DND-41 (cell line): ENCODE data around the gene CAV3.

ENCODE experiments used
- ATAC-seq: fragments of 200-7000 bp; cut with Tn5 transposase; 3 replicates; pipeline ENCODE4 v1.9.1; 2021; ENCODE audit warnings: low read depth; ENCODE audit not compliant: insufficient read depth
- DNase-seq: peaks from one replicate; pipeline ENCODE4 v3.0.0-alpha.2; 2020
- H2AFZ ChIP-seq: 2 replicates; pipeline ENCODE4 v1.6.0; 2012; ENCODE audit warnings: low read depth, low read length
- H3K27ac ChIP-seq: 2 replicates; pipeline ENCODE4 v1.5.1; 2012; ENCODE audit warnings: low read length, inconsistent platforms
- H3K27me3 ChIP-seq: fragments of 200-600 bp; sonication (generic); 2 replicates; pipeline ENCODE4 v1.6.0; 2012; ENCODE audit warnings: low read length, mild to moderate bottlenecking, inconsistent platforms; ENCODE audit not compliant: insufficient read depth, poor library complexity
- H3K36me3 ChIP-seq: 2 replicates; pipeline ENCODE4 v1.5.1; 2012; ENCODE audit warnings: low read length, inconsistent platforms; ENCODE audit not compliant: insufficient read depth
- H3K4me1 ChIP-seq: 2 replicates; pipeline ENCODE4 v1.5.1; 2012; ENCODE audit warnings: mild to moderate bottlenecking, low read length; ENCODE audit not compliant: insufficient read depth
- H3K4me2 ChIP-seq: 2 replicates; pipeline ENCODE4 v1.6.0; 2012; ENCODE audit warnings: mild to moderate bottlenecking, moderate library complexity, low read length, inconsistent platforms; ENCODE audit not compliant: insufficient read depth
- H3K4me3 ChIP-seq, 2 experiments: fragments of 200-600 bp in 1 of 2; shearing (Covaris generic) in 1 of 2; 2 replicates each; pipeline ENCODE4 v1.5.1; 2012 to 2016; ENCODE audit warnings: inconsistent platforms in 2 of 2, low read length in 2 of 2, mild to moderate bottlenecking in 2 of 2, low read depth in 1 of 2, moderate library complexity in 1 of 2
- H3K79me2 ChIP-seq: 2 replicates; pipeline ENCODE4 v1.6.0; 2012; ENCODE audit warnings: low read length, inconsistent platforms; ENCODE audit not compliant: insufficient read depth
- H3K9ac ChIP-seq: 2 replicates; pipeline ENCODE4 v1.6.0; 2012; ENCODE audit warnings: low read depth, mild to moderate bottlenecking, inconsistent platforms, low read length, moderate library complexity
- H3K9me3 ChIP-seq: 2 replicates; pipeline ENCODE4 v1.5.1; 2012; ENCODE audit warnings: low read length, moderate library complexity, mild to moderate bottlenecking, inconsistent platforms; ENCODE audit not compliant: insufficient read depth, severe bottlenecking
- H4K20me1 ChIP-seq: 2 replicates; pipeline ENCODE4 v1.6.0; 2012; ENCODE audit warnings: low read length; ENCODE audit not compliant: insufficient read depth
- EZH2 ChIP-seq: IDR thresholded peaks from 3 replicates; pipeline ENCODE4 v1.6.1; 2012; ENCODE audit warnings: borderline replicate concordance, low read depth, mild to moderate bottlenecking, moderate library complexity, low read length, inconsistent platforms; ENCODE audit not compliant: severe bottlenecking
- TF ChIP-seq, protein P1 (sequence below): IDR thresholded peaks from 2 replicates; pipeline ENCODE4 v1.5.1; 2012; ENCODE audit warnings: borderline replicate concordance, low read length, moderate library complexity, mild to moderate bottlenecking; ENCODE audit not compliant: poor library complexity, severe bottlenecking; ENCODE audit errors: extremely low read depth

CAV3 gene

DNA sequence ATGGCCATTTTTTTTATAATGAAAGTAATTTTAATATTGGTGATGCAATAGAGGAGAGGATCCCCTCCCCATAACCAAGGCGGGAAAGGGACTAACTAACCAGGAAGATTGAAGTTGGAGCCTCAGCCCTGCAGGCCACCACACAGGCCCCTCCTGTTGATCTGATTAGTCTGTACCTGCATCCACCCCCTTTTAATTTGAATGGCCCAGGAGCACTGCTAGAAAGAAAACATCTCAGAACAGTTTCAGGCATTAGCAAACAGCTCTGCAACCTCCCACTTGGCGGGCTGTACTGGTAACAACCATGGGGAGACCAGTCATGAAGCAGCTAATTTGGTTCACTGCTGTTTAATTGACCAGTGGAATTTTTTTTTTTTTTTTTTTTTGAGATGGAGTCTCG is 10.3 kb downstream of the CAV3 start:
- DNase-seq (no peak), ATAC-seq (no peak)
- no peaks in the 10 kb centered on the region for H3K9me3 ChIP-seq
- no peaks in the 10 kb centered on the region; the same call in 1 of the 2 replicates for H4K20me1 ChIP-seq
- H2AFZ ChIP-seq: no peak overlapping the region
- H3K4me1 ChIP-seq: no peaks in the 10 kb centered on the region
- no peak overlapping the region for H3K4me3 ChIP-seq
- H3K4me2 ChIP-seq: no peak overlapping the region
- TF ChIP-seq, protein P1, sequence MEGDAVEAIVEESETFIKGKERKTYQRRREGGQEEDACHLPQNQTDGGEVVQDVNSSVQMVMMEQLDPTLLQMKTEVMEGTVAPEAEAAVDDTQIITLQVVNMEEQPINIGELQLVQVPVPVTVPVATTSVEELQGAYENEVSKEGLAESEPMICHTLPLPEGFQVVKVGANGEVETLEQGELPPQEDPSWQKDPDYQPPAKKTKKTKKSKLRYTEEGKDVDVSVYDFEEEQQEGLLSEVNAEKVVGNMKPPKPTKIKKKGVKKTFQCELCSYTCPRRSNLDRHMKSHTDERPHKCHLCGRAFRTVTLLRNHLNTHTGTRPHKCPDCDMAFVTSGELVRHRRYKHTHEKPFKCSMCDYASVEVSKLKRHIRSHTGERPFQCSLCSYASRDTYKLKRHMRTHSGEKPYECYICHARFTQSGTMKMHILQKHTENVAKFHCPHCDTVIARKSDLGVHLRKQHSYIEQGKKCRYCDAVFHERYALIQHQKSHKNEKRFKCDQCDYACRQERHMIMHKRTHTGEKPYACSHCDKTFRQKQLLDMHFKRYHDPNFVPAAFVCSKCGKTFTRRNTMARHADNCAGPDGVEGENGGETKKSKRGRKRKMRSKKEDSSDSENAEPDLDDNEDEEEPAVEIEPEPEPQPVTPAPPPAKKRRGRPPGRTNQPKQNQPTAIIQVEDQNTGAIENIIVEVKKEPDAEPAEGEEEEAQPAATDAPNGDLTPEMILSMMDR: no peak
- TF ChIP-seq EZH2: no peak
- H3K27me3 ChIP-seq: no peaks in the 10 kb centered on the region
- H3K9ac ChIP-seq: no peak overlapping the region
- no peak overlapping the region for H3K27ac ChIP-seq
- no peaks in the 10 kb centered on the region for H3K79me2 ChIP-seq
- H3K36me3 ChIP-seq: no peaks in the 10 kb centered on the region

DNA sequence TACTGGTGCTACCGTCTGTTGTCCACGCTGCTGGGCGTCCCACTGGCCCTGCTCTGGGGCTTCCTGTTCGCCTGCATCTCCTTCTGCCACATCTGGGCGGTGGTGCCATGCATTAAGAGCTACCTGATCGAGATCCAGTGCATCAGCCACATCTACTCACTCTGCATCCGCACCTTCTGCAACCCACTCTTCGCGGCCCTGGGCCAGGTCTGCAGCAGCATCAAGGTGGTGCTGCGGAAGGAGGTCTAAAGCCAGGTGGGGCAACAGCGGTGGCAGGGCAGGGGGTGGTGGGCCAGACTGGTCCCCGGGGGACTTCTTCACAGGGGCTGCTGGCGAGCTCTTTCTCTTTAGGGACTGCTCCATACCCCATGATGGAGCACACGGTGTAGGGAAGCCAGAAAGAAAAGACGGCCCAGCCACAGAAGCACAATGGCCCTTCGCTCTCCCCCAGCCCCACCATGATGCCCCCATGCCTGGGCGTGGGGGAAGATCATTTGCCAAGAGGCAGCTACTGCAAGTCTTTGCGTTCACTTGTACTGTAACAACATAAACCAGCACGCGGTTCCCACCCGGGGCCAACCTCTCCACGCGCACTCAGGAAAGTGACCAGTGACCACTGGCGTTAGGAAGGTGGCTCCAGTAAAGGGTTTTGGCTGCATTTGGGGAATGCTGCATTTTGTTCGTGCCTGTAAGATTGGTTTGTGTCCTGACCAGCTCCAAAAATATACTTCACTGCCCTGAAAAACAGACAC is 12.2 kb downstream of the CAV3 start:
- no peak for DNase-seq
- no peaks in the 10 kb centered on the region for H3K4me1 ChIP-seq
- ATAC-seq: no peak

DNA sequence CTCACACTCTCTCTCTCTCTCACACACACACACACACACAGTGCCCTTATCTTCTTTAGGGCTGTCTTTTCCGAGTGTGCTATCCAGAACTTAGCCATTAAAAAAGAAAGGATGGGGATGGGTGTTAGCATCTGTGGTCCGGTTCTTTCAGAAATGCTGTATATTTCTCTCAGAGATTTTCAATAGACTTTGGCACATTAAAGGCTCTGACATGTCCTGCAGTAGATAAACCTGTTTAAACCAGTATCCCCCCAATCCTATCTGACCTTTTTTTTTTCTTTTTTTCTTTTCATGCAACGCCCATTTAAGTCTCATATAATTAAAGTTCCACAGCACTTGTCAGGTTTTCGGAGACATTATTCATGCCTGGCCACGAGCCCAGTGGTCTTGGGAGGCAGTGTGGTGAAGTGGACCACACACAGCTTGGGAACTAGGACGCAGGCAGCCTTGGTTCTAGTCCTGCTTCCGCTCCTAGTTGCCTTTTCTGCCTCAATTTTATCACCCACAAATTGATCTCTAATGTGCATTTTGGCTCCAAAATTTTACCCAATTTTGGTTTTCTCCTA is 13.3 kb downstream of the CAV3 start:
- no peak for TF ChIP-seq EZH2
- TF ChIP-seq, protein P1: no peak
- Histone ChIP-seq H3K4me3 (no peak overlapping the region), H3K4me1 (no peaks in the 10 kb centered on the region), H3K27ac (no peak overlapping the region), H3K27me3 (no peaks in the 10 kb centered on the region), H3K4me2 (no peak overlapping the region), H2AFZ (no peak overlapping the region), H3K9ac (no peak overlapping the region), H4K20me1 (no peaks in the 10 kb centered on the region; the same call in 1 of the 2 replicates), H3K9me3 (no peaks in the 10 kb centered on the region), H3K36me3 (no peaks in the 10 kb centered on the region), H3K79me2 (no peaks in the 10 kb centered on the region)
- DNase-seq (no peak), ATAC-seq (no peak)

More for the DNA sequence above, 12.2 kb downstream of the CAV3 start:
- no peak overlapping the region for H3K4me3 ChIP-seq
- H3K27ac ChIP-seq: no peak overlapping the region
- TF ChIP-seq, protein P1: no peak
- no peak for TF ChIP-seq EZH2
- H3K4me2 ChIP-seq: no peak overlapping the region
- no peak overlapping the region for H3K9ac ChIP-seq
- no peaks in the 10 kb centered on the region; the same call in 1 of the 2 replicates for H4K20me1 ChIP-seq
- no peaks in the 10 kb centered on the region for H3K36me3 ChIP-seq
- no peaks in the 10 kb centered on the region for H3K9me3 ChIP-seq
- H3K79me2 ChIP-seq: no peaks in the 10 kb centered on the region
- no peak overlapping the region for H2AFZ ChIP-seq
- no peaks in the 10 kb centered on the region for H3K27me3 ChIP-seq
